ENCODE results near the gene SLC9A8. TPM values are rescaled to one million over a fixed set of nuclear protein-coding genes. Genes with fewer than 3 reads are reported as not detected.
"Not testable (repeated sequence)": the region's sequence is repeated elsewhere in the genome, so short reads cannot be mapped to it uniquely, and the experiment has no call there.

Gene SLC9A8
- total RNA-seq, 1 donor from 2014 or later: 10.5 TPM

DNA sequence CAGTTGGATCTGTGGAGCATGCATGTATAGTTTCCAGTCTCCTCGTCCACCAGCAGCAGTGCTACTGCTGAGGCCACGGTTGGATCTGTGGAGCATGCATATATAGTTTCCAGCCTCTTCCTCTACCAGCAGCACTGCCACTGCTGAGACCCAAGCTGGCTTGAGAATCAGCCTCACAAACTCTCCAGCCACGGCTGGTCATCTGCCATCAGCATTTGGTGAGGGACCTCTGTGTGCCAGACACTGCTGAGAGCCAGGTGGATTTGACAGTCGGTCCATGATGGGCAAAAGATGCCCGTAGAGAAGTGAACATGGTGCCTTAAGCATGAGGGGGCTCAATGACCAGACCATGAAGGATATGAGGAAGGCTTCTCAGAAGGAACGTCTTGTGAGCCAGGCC, 46.4 kb downstream of the SLC9A8 start:
- Mint-ChIP-seq H3K4me3 (ENCODE audit: unreplicated experiment) (no peak overlapping the region), H3K36me3 (ENCODE audit: low read depth, unreplicated experiment) (peaks cover 19% of the 10 kb centered on the region), H3K9me3 (ENCODE audit: unreplicated experiment) (no peaks in the 10 kb centered on the region), H3K27ac (ENCODE audit: unreplicated experiment) (no peak overlapping the region), H3K4me1 (ENCODE audit: unreplicated experiment) (peaks cover 3% of the 10 kb centered on the region), H3K27me3 (ENCODE audit: unreplicated experiment) (peaks cover 1% of the 10 kb centered on the region)
- TF ChIP-seq CTCF (IDR thresholded peaks at IDR 0.05; ENCODE audit: unreplicated experiment): no peak
- no peak for DNase-seq (ENCODE audit: low spot score)

DNA sequence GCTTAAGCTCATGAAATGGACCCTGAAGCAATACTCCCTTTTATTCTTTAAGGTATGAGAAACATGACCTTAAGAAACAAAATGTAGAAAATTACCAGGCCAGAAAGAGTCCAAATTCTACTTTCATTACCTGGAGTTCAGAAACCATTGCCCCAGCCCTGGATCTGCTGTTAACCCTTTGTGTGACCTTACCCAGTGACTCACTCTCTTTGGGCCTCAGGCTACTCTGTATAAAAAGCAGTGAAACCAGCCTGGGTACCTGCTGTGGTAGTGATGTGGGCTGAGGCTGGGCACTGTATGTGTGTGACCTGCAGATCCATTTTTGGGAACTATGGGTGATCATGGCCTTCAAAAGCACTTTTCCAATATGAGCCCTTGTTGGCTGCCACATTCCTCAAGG, 47.2 kb downstream of the SLC9A8 start:
- H3K9me3 Mint-ChIP-seq (ENCODE audit: unreplicated experiment): no peaks in the 10 kb centered on the region
- no peak for TF ChIP-seq CTCF (IDR thresholded peaks at IDR 0.05; ENCODE audit: unreplicated experiment)
- no peak overlapping the region for H3K4me3 Mint-ChIP-seq (ENCODE audit: unreplicated experiment)
- no peak overlapping the region for H3K27ac Mint-ChIP-seq (ENCODE audit: unreplicated experiment)
- H3K4me1 Mint-ChIP-seq (ENCODE audit: unreplicated experiment): peaks cover 3% of the 10 kb centered on the region
- peaks cover 1% of the 10 kb centered on the region for H3K27me3 Mint-ChIP-seq (ENCODE audit: unreplicated experiment)
- DNase-seq (ENCODE audit: low spot score): no peak
- peaks cover 14% of the 10 kb centered on the region for H3K36me3 Mint-ChIP-seq (ENCODE audit: low read depth, unreplicated experiment)

- DNase-seq (ENCODE audit: low spot score); H3K4me1 Mint-ChIP-seq (ENCODE audit: unreplicated experiment); H3K27me3 Mint-ChIP-seq (ENCODE audit: unreplicated experiment); H3K36me3 Mint-ChIP-seq (ENCODE audit: low read depth, unreplicated experiment); H3K4me3 Mint-ChIP-seq (ENCODE audit: unreplicated experiment); H3K9me3 Mint-ChIP-seq (ENCODE audit: unreplicated experiment); H3K27ac Mint-ChIP-seq (ENCODE audit: unreplicated experiment): not testable (repeated sequence)
These were observed 48.6 kb downstream of the SLC9A8 start for GRCh38 chr20:49861232-49861631.

DNA sequence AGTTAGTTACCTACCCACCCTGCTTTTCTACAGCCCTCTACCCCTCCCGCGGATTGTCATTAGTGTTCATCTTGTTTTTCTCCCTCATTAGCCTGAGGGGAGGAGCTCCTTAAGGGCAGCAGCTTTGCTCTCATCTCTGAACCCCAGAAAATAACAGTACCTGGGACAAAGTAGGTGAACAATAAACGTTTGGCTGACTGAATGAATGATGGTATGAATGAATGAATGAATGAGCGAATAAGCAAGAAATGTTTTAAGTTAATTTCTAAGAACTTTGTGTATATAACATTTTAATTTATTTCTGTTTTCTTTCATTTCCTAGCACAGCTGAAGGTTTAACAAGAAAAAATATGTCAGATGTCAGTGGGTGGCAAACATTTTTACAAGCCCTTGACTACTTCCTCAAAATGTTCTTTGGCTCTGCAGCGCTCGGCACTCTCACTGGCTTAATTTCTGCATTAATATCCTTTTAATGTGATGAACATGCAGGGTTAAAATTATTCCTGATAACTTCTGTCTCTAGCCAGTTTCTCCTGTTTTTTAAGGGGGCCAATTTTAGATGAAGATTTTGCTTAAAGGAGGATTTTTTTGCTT, 50.1 kb downstream of the SLC9A8 start:
- peaks cover 13% of the 10 kb centered on the region for H3K4me1 Mint-ChIP-seq (ENCODE audit: unreplicated experiment)
- H3K27ac Mint-ChIP-seq (ENCODE audit: unreplicated experiment): no peak overlapping the region
- peaks cover 4% of the 10 kb centered on the region for H3K36me3 Mint-ChIP-seq (ENCODE audit: low read depth, unreplicated experiment)
- no peak for TF ChIP-seq CTCF (IDR thresholded peaks at IDR 0.05; ENCODE audit: unreplicated experiment)
- no peak overlapping the region for H3K4me3 Mint-ChIP-seq (ENCODE audit: unreplicated experiment)
- H3K27me3 Mint-ChIP-seq (ENCODE audit: unreplicated experiment): peaks cover 2% of the 10 kb centered on the region
- no peak for DNase-seq (ENCODE audit: low spot score)
- H3K9me3 Mint-ChIP-seq (ENCODE audit: unreplicated experiment): no peaks in the 10 kb centered on the region

DNA sequence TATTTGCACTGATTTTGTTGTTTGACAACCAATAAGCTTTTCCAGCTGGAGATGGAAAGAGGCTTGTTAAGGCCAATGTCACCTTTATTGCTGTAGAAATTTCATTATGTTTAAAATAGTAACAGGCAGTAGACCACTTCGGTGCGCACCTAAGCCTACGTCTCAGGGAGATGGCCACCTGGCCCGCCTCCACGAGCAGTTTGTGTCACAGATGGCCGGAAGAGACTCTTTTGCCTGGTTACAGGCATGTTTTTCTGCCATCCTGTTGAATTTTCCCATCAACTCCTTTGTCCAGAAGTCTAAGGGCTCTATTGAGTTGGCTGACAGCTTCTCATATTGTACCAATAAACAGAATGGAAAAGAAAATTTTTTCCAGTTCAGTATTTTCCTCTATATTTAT, 51.0 kb downstream of the SLC9A8 start:
- no peak overlapping the region for H3K27ac Mint-ChIP-seq (ENCODE audit: unreplicated experiment)
- peaks cover 2% of the 10 kb centered on the region for H3K27me3 Mint-ChIP-seq (ENCODE audit: unreplicated experiment)
- peaks cover 4% of the 10 kb centered on the region for H3K36me3 Mint-ChIP-seq (ENCODE audit: low read depth, unreplicated experiment)
- peaks cover 21% of the 10 kb centered on the region for H3K4me1 Mint-ChIP-seq (ENCODE audit: unreplicated experiment)
- TF ChIP-seq CTCF (IDR thresholded peaks at IDR 0.05; ENCODE audit: unreplicated experiment): no peak
- H3K4me3 Mint-ChIP-seq (ENCODE audit: unreplicated experiment): no peak overlapping the region
- H3K9me3 Mint-ChIP-seq (ENCODE audit: unreplicated experiment): no peaks in the 10 kb centered on the region
- no peak for DNase-seq (ENCODE audit: low spot score)
